Transverse colon (tissue), 4 donors: Measurements from ENCODE around the gene PRPF39. TPM values are rescaled to one million over a fixed set of nuclear protein-coding genes. Genes with fewer than 3 reads are reported as not detected.
A peak's percentile ranks its signal among the peaks of the same experiment; 100 is the strongest.

Experiments used
- DNase-seq: peaks from one replicate; pipeline ENCODE4 v3.0.0-alpha.2; 2019
- H3K27ac ChIP-seq, 4 donors: fragments of 200-600 bp; sonication (generic); 2 replicates each; pipeline ENCODE4 v1.5.1; 2016 to 2018; ENCODE audit warnings: inconsistent platforms in 4 of 4
- H3K27me3 ChIP-seq: fragments of 200-600 bp; sonication (generic); 2 replicates; pipeline ENCODE4 v1.5.1; 2017; ENCODE audit warnings: inconsistent platforms
- H3K36me3 ChIP-seq, 4 donors: fragments of 200-600 bp; sonication (generic); 2 replicates each; pipeline ENCODE4 v1.5.1; 2017 to 2019; ENCODE audit warnings: inconsistent platforms in 4 of 4
- H3K4me1 ChIP-seq, 4 donors: fragments of 200-600 bp; sonication (generic); 2 replicates each; pipeline ENCODE4 v1.5.1; 2017 to 2020; ENCODE audit warnings: inconsistent platforms in 4 of 4
- H3K4me3 ChIP-seq, 4 donors: fragments of 200-600 bp; sonication (generic); 1 replicate in 1 of 4; 2 replicates in 3 of 4; pipeline versions ENCODE4 v1.5.1 to v1.6.1; 2017 to 2019; ENCODE audit warnings: inconsistent platforms in 4 of 4
- H3K9me3 ChIP-seq, 2 donors: fragments of 200-600 bp; sonication (generic); 2 replicates each; pipeline ENCODE4 v1.5.1; 2017 to 2019; ENCODE audit warnings: inconsistent platforms in 2 of 2
- CTCF ChIP-seq, 5 experiments: fragments of 200-600 bp in 3 of 5; fragments of 450-650 bp in 2 of 5; sonication (generic) in 3 of 5; IDR thresholded peaks; 1 replicate in 2 of 5; 2 replicates in 3 of 5; pipeline ENCODE4 v1.5.1; 2016 to 2017; ENCODE audit warnings: antibody characterized with exemption in 5 of 5, inconsistent platforms in 3 of 5, mild to moderate bottlenecking in 2 of 5, moderate library complexity in 1 of 5
- EP300 ChIP-seq: sonication (generic); formaldehyde crosslinking; IDR thresholded peaks from one replicate; pipeline ENCODE4 v1.6.1; 2017; ENCODE audit warnings: antibody characterized with exemption, low read depth
- POLR2A ChIP-seq: fragments of 450-650 bp; IDR thresholded peaks from one replicate; pipeline ENCODE4 v1.6.1; 2016; ENCODE audit warnings: antibody characterized with exemption, mild to moderate bottlenecking, moderate library complexity
- POLR2AphosphoS5 ChIP-seq, 3 donors: sonication (generic); formaldehyde crosslinking; IDR thresholded peaks; one replicate each; pipeline ENCODE4 v1.6.1; 2016; ENCODE audit warnings: antibody characterized with exemption in 3 of 3
- WGBS, 2 donors: methylation state at CpG; one replicate each; pipeline ENCODE4 v1.1.5; 2018; ENCODE audit warnings: low coverage in 1 of 2; 5-methylcytosine and 5-hydroxymethylcytosine counted together
- in situ Hi-C, 4 donors: fragments of 200-750 bp; cut with MboI; loops; one replicate each; pipeline versions ENCODE4 v1.15.0 to v1.15.1; 2017; ENCODE audit warnings: low sequenced_read_pairs in 3 of 4, low pct_ligation_motif_present in 1 of 4, low pct_unique_long_range_greater_than_20kb in 1 of 4
- intact Hi-C: fragments of 100-400 bp; cut with DNase I; formaldehyde crosslinking; loops from one replicate; pipeline ENCODE4 v1.15.1; 2023; ENCODE audit warnings: low total_unique reads
- total RNA-seq, 4 donors: library from RNA; depleted of rRNA; stranded (reverse); fragments of >200 nt; gene quantifications; one replicate each; pipeline ENCODE4 v1.1.0, GENCODE V29; 2016

PRPF39 gene
- total RNA-seq, 4 donors from 2014 or later = 13.5 to 239 (median 37.9) TPM

- intact Hi-C loops = no loop called here
- Histone ChIP-seq H3K9me3 (no peaks in the 10 kb centered on the region), H3K4me1 (peaks cover 0 to 13% (median 6%) of the 10 kb centered on the region in 4 donors), H3K27ac (no peak overlapping the region), H3K36me3 (peaks cover 0 to 70% (median 12%) of the 10 kb centered on the region in 4 donors), H3K4me3 (no peak overlapping the region), H3K27me3 (no peaks in the 10 kb centered on the region)
- in situ Hi-C loops = no loop called here
- DNase-seq = no peak
- TF ChIP-seq EP300 = no peak
- TF ChIP-seq CTCF (IDR thresholded peaks at IDR 0.05) = no peak
- TF ChIP-seq POLR2A = no peak
- no peak for TF ChIP-seq POLR2AphosphoS5 (IDR thresholded peaks at IDR 0.05)
Observed at GRCh38 chr14:45103806-45104205, 19.9 kb downstream of the PRPF39 start.

DNA sequence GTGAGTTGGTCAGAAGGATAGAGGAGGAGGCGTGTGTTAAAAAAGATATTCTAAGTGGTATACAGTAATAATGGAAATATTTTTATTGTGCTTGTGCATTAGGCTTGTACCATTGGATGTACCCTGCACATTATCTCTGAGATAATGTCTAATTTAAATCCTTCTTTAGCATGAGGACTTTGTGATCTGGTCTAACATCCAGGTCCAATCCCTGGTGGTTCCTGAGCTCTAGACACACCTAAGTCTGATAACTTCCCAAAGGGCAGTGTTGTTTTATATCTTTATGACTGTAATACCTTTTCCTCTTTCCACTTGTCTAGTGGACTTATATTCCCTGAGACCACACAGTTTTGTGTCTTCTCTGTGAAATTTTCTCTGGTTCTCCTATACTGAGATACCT is 20.6 kb downstream of the PRPF39 start:
- Histone ChIP-seq H3K9me3 (no peaks in the 10 kb centered on the region), H3K27me3 (no peaks in the 10 kb centered on the region), H3K27ac (peak overlapping the region in 1 of 4 donors; percentile 16), H3K36me3 (peaks cover 0 to 70% (median 16%) of the 10 kb centered on the region in 4 donors), H3K4me1 (peaks cover 0 to 13% (median 6%) of the 10 kb centered on the region in 4 donors), H3K4me3 (no peak overlapping the region)
- in situ Hi-C loops = no loop called here
- 86 to 90% methylated on average over 1 of the region's 1 CpG for WGBS, 2 donors
- TF ChIP-seq CTCF (IDR thresholded peaks at IDR 0.05) (no peak), EP300 (no peak), POLR2AphosphoS5 (IDR thresholded peaks at IDR 0.05) (no peak), POLR2A (no peak)
- DNase-seq = no peak
- intact Hi-C loops = no loop called here

GRCh38 chr14:45112896-45113781 is 29.2 kb downstream of the PRPF39 start:
- no peaks in the 10 kb centered on the region for H3K4me1 ChIP-seq
- WGBS, 2 donors = 77 to 81% methylated on average over 6 of the region's 6 CpGs
- H3K4me3 ChIP-seq = no peak overlapping the region
- no peak overlapping the region for H3K27ac ChIP-seq
- TF ChIP-seq POLR2AphosphoS5 (IDR thresholded peaks at IDR 0.05) (no peak), EP300 (no peak), CTCF (IDR thresholded peaks at IDR 0.05) (no peak), POLR2A (no peak)
- peaks cover 0 to 69% (median 31%) of the 10 kb centered on the region in 4 donors for H3K36me3 ChIP-seq
- DNase-seq = no peak
- no peaks in the 10 kb centered on the region for H3K27me3 ChIP-seq
- intact Hi-C loops (no loop called here), in situ Hi-C loops (no loop called here)
- no peaks in the 10 kb centered on the region for H3K9me3 ChIP-seq

- no peak for DNase-seq
- TF ChIP-seq POLR2AphosphoS5 (IDR thresholded peaks at IDR 0.05) = no peak
- no peak for TF ChIP-seq POLR2A
- no peak for TF ChIP-seq CTCF (IDR thresholded peaks at IDR 0.05)
- TF ChIP-seq EP300 = no peak
- Histone ChIP-seq H3K4me1 (no peaks in the 10 kb centered on the region), H3K36me3 (peaks cover 0 to 67% (median 31%) of the 10 kb centered on the region in 4 donors), H3K27ac (no peak overlapping the region), H3K4me3 (no peak overlapping the region), H3K9me3 (no peaks in the 10 kb centered on the region), H3K27me3 (no peaks in the 10 kb centered on the region)
- WGBS, 2 donors = 74% methylated on average over 3 of the region's 3 CpGs
- in situ Hi-C loops = no loop called here
- intact Hi-C loops = no loop called here
Observed at GRCh38 chr14:45114327-45114726, 30.4 kb downstream of the PRPF39 start.
